Chondrocyte (in vitro differentiated cells): ENCODE data around the gene SMARCAL1. TPM values are rescaled to one million over a fixed set of nuclear protein-coding genes. Genes with fewer than 3 reads are reported as not detected.

ENCODE experiments used
- DNase-seq: peaks from one replicate; pipeline ENCODE4 v3.0.0; 2021; ENCODE audit warnings: mixed read lengths, low spot score
- H3K27ac Mint-ChIP-seq: one replicate; pipeline ENCODE4 v1.8.0; 2021; ENCODE audit warnings: mild to moderate bottlenecking, moderate library complexity, mixed read lengths; ENCODE audit not compliant: unreplicated experiment
- H3K27me3 Mint-ChIP-seq: 2 replicates; pipeline ENCODE4 v1.8.0; 2021; ENCODE audit warnings: low read depth, mixed read lengths
- H3K36me3 Mint-ChIP-seq: 2 replicates; pipeline ENCODE4 v1.8.0; 2021; ENCODE audit warnings: low read depth, mixed read lengths
- H3K4me1 Mint-ChIP-seq: 2 replicates; pipeline ENCODE4 v1.8.0; 2021; ENCODE audit warnings: low read depth, mild to moderate bottlenecking, mixed read lengths
- H3K4me3 Mint-ChIP-seq: one replicate; pipeline ENCODE4 v1.8.0; 2021; ENCODE audit warnings: mild to moderate bottlenecking, moderate library complexity, mixed read lengths; ENCODE audit not compliant: unreplicated experiment
- H3K9me3 Mint-ChIP-seq: 2 replicates; pipeline ENCODE4 v1.8.0; 2021; ENCODE audit warnings: low read depth, mixed read lengths
- long read RNA-seq: library from polyadenylated mRNA; stranded (forward); transcript quantifications from one replicate; pipeline ENCODE4 v2.0.0, GENCODE V29; 2021
- total RNA-seq: library from RNA; stranded (reverse); gene quantifications from 3 replicates; pipeline ENCODE4 v1.2.1, GENCODE V29; 2021
- TF ChIP-seq, protein P1 (sequence below): fragments of 200-600 bp; sonication (generic); IDR thresholded peaks from 2 replicates; pipeline ENCODE4 v1.5.0; 2021; ENCODE audit warnings: antibody characterized with exemption, mild to moderate bottlenecking, moderate library complexity

Gene SMARCAL1
- 23.7 to 26.3 TPM (median 25.8 TPM) in 3 replicates for total RNA-seq
- long read RNA-seq, transcript SMARCAL1-201 (18 exons, 3,271 nt), result minor isoform, 20 of 91 reads
- long read RNA-seq, transcript SMARCAL1-202 (18 exons, 3,056 nt), result major isoform, 29 of 91 reads
- long read RNA-seq, partial matches to known transcripts, result 27 of 91 reads
- long read RNA-seq, other reads (novel, unspliced or antisense), result 15 of 91 reads

DNA sequence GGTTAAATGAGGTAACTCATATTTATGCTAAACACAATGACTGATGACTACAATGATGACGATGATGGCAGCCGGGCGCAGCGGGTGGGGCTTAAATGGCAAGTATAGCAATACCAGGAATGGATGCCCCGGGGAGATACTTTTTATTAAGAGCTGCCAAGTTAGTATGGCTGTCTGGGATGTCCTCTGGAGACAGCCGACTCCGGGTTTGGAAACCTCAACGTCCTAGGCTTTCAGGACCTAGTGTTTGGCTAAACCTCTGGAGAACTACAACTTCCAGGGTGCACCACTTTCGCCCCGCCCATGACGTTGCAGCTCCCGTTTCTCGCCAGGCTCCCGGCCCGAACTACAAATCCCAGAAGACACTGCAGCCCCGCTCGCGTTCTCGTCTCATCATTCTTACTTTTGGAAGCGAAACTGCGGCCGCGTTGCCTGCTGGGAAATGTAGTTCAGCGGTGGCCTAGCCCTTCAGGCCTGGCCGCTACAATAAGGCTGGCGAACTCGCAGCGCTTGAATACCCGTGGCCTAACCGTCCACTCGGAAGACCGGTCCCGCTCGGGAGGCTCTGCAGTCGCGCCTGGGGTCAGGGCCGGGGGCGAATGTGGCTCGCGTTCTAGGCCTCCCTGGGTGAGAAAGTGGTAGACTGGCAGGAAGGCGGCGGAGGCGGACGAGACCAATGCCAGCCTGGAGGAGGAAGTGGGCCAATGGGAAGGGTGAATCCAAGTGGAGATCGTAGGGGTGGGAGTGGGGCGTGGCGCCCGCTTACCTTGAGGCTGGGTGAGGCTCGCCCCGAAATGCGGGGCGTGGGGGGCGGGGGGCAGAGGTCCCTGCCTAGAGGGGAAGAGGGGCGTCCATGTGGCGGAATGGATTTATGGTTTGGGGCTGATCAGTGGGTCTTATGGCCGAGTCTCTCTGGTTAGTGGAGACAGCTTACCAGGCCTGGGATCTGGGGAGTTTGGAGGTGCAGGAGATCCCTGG, at the start of gene SMARCAL1:
Gene SMARCAL1 (plus strand): TSS at position 463 of the 978 bp plus-strand sequence. CDS start 2,221 bp downstream, outside the sequence.
- H3K27me3 Mint-ChIP-seq, result no peaks in the 10 kb centered on the region
- H3K9me3 Mint-ChIP-seq, result no peaks in the 10 kb centered on the region
- peak; percentile 99 for DNase-seq
- peaks cover 3% of the 10 kb centered on the region for H3K36me3 Mint-ChIP-seq
- peak within 1 kb of the TSS; percentile 94 for H3K4me3 Mint-ChIP-seq
- peak within 1 kb of the TSS; percentile 98 for H3K27ac Mint-ChIP-seq
- TF ChIP-seq, protein P1, sequence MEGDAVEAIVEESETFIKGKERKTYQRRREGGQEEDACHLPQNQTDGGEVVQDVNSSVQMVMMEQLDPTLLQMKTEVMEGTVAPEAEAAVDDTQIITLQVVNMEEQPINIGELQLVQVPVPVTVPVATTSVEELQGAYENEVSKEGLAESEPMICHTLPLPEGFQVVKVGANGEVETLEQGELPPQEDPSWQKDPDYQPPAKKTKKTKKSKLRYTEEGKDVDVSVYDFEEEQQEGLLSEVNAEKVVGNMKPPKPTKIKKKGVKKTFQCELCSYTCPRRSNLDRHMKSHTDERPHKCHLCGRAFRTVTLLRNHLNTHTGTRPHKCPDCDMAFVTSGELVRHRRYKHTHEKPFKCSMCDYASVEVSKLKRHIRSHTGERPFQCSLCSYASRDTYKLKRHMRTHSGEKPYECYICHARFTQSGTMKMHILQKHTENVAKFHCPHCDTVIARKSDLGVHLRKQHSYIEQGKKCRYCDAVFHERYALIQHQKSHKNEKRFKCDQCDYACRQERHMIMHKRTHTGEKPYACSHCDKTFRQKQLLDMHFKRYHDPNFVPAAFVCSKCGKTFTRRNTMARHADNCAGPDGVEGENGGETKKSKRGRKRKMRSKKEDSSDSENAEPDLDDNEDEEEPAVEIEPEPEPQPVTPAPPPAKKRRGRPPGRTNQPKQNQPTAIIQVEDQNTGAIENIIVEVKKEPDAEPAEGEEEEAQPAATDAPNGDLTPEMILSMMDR, result no peak
- peaks cover 14% of the 10 kb centered on the region for H3K4me1 Mint-ChIP-seq

- no peak overlapping the region for H3K4me3 Mint-ChIP-seq
- no peaks in the 10 kb centered on the region for H3K36me3 Mint-ChIP-seq
- TF ChIP-seq, protein P1, result no peak
- H3K9me3 Mint-ChIP-seq, result no peaks in the 10 kb centered on the region
- peak overlapping the region; percentile 70 for H3K27ac Mint-ChIP-seq
- no peak for DNase-seq
- no peaks in the 10 kb centered on the region for H3K27me3 Mint-ChIP-seq
- peaks cover 18% of the 10 kb centered on the region for H3K4me1 Mint-ChIP-seq
Measured at GRCh38 chr2:216362730-216363129, 49.6 kb upstream of the SMARCAL1 start.

- Mint-ChIP-seq H3K4me3 (no peak overlapping the region), H3K9me3 (no peaks in the 10 kb centered on the region), H3K36me3 (no peaks in the 10 kb centered on the region), H3K27ac (peak overlapping the region; percentile 70), H3K4me1 (peaks cover 18% of the 10 kb centered on the region), H3K27me3 (no peaks in the 10 kb centered on the region)
- TF ChIP-seq, protein P1, result no peak
- no peak for DNase-seq
Measured at GRCh38 chr2:216363221-216363620, 49.1 kb upstream of the SMARCAL1 start.

DNA sequence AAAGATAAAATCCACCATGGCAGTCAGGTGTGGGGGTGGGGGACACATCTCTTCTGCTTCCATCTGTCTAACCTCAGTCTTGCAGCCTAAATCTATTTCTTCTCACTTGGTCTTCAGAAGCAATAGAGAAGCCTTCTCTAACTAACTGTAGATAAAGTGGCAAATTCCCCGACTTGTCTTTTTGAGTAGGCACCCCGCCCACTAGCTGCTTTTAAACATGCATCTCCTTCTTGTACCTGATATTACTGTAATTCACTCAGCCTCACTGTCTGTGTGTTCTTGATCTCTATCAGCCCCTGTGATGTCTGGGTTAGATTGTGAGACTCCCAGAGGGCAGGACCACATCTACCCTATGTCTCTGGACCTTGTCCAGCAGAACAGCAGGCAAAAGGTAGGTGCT, 46.8 kb upstream of the SMARCAL1 start:
- no peaks in the 10 kb centered on the region for H3K27me3 Mint-ChIP-seq
- no peak overlapping the region for H3K27ac Mint-ChIP-seq
- H3K4me3 Mint-ChIP-seq, result no peak overlapping the region
- peaks cover 23% of the 10 kb centered on the region for H3K4me1 Mint-ChIP-seq
- no peaks in the 10 kb centered on the region for H3K36me3 Mint-ChIP-seq
- TF ChIP-seq, protein P1, result no peak
- H3K9me3 Mint-ChIP-seq, result no peaks in the 10 kb centered on the region
- no peak for DNase-seq

GRCh38 chr2:216366777-216367471, 45.4 kb upstream of the SMARCAL1 start:
- DNase-seq, result no peak
- Mint-ChIP-seq H3K9me3 (no peaks in the 10 kb centered on the region), H3K27me3 (no peaks in the 10 kb centered on the region), H3K4me1 (peaks cover 30% of the 10 kb centered on the region), H3K27ac (no peak overlapping the region), H3K36me3 (no peaks in the 10 kb centered on the region), H3K4me3 (no peak overlapping the region)
- TF ChIP-seq, protein P1, result no peak
